Epithelial cell of esophagus (primary cell): ENCODE data around the gene ELK3.

Source experiments
- DNase-seq: peaks from one replicate; pipeline ENCODE4 v3.0.0; 2010; ENCODE audit warnings: low read depth
- H3K4me3 ChIP-seq: 2 replicates; pipeline ENCODE4 v1.5.1; 2011; ENCODE audit warnings: mild to moderate bottlenecking, low read length, control low read depth
- TF ChIP-seq, protein P1 (sequence below): IDR thresholded peaks from 2 replicates; pipeline ENCODE4 v1.5.1; 2011; ENCODE audit warnings: low read depth, mild to moderate bottlenecking, low read length, control low read depth, inconsistent platforms; ENCODE audit not compliant: insufficient read depth; ENCODE audit errors: missing control alignments

Gene ELK3

GRCh38 chr12:96219700-96220206 lies 25.6 kb downstream of the ELK3 start:
- TF ChIP-seq, protein P1, sequence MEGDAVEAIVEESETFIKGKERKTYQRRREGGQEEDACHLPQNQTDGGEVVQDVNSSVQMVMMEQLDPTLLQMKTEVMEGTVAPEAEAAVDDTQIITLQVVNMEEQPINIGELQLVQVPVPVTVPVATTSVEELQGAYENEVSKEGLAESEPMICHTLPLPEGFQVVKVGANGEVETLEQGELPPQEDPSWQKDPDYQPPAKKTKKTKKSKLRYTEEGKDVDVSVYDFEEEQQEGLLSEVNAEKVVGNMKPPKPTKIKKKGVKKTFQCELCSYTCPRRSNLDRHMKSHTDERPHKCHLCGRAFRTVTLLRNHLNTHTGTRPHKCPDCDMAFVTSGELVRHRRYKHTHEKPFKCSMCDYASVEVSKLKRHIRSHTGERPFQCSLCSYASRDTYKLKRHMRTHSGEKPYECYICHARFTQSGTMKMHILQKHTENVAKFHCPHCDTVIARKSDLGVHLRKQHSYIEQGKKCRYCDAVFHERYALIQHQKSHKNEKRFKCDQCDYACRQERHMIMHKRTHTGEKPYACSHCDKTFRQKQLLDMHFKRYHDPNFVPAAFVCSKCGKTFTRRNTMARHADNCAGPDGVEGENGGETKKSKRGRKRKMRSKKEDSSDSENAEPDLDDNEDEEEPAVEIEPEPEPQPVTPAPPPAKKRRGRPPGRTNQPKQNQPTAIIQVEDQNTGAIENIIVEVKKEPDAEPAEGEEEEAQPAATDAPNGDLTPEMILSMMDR = no peak
- H3K4me3 ChIP-seq = peak overlapping the region; percentile 47
- peak; percentile 100 for DNase-seq

DNA sequence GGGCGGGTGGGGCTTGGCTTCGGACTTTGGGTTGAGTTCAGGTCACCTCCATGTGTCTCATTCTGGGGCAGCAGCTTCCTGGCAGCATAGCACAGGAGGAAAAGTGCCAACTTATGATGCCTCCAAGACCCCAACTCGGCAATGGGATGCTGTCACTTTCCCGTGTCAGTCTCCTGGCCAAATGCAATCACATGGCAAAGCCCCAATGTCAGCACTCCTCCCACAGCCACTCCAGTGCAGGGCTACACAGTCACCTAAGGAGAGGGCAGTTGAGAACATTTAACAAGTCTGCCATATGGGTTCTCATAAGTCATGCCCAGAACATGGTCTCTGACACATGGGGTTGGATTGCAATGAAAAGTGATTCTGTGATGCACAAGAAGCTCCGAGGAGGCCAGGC lies 26.7 kb downstream of the ELK3 start:
- peak; percentile 85 for DNase-seq
- TF ChIP-seq, protein P1 = no peak
- H3K4me3 ChIP-seq = no peak overlapping the region

DNA sequence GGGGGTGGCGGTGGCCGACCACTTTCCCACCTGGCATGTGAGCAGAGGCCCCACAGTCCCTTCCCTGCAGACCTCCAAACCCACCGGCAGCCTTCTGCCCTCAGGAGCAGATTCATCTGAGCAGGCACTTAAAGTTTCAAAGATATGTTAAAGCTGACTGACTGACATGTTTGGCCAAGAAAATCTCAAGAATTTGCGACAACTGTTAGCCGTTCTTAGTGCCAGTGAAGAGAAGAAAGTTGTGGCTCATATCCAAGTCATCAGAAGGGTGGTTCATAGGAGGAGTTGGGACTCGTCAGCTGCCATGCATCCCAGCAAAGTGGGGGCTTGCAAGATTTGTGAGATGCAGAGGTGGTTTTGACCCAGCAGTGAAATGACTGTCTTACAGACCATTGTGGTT lies 27.2 kb downstream of the ELK3 start:
- peak; percentile 59 for DNase-seq
- TF ChIP-seq, protein P1 = no peak
- no peak overlapping the region for H3K4me3 ChIP-seq

DNA sequence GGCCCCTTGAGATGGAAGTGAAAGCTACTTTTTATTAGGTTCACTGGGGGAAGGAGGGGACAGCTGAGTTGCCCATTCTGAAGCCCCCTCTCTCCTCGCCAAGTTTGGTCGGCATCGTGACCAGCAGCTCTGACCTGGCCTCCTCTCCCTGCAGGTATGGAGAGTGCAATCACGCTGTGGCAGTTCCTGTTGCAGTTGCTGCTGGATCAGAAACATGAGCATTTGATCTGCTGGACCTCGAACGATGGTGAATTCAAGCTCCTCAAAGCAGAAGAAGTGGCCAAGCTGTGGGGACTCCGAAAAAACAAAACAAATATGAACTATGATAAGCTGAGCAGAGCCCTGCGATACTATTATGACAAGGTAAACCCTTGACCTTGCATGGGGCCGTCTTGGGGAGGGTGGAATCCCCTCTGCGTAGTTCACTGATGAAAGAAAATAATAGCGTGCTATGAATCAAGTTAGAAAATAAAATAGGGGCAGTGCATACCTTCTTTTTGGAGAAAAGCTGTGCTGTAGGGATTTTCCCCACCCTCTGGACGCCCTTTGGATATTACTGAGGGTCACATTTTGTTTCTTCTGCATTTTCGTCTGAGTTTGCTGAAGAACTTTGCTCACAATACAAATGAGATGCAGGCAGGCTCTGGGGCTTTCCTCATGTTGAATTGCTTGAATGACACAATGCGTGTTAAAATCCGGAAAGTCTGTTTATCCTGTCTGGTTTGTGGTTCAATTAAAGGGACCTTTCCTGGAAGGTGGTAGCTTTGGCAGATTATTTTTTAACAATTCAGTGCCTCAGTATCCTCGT lies 29.4 kb downstream of the ELK3 start:
- no peak overlapping the region for H3K4me3 ChIP-seq
- no peak for DNase-seq
- TF ChIP-seq, protein P1 = no peak

- no peak overlapping the region for H3K4me3 ChIP-seq
- DNase-seq = no peak
- TF ChIP-seq, protein P1 = no peak
Measured at GRCh38 chr12:96224219-96224615, 30.0 kb downstream of the ELK3 start.

DNA sequence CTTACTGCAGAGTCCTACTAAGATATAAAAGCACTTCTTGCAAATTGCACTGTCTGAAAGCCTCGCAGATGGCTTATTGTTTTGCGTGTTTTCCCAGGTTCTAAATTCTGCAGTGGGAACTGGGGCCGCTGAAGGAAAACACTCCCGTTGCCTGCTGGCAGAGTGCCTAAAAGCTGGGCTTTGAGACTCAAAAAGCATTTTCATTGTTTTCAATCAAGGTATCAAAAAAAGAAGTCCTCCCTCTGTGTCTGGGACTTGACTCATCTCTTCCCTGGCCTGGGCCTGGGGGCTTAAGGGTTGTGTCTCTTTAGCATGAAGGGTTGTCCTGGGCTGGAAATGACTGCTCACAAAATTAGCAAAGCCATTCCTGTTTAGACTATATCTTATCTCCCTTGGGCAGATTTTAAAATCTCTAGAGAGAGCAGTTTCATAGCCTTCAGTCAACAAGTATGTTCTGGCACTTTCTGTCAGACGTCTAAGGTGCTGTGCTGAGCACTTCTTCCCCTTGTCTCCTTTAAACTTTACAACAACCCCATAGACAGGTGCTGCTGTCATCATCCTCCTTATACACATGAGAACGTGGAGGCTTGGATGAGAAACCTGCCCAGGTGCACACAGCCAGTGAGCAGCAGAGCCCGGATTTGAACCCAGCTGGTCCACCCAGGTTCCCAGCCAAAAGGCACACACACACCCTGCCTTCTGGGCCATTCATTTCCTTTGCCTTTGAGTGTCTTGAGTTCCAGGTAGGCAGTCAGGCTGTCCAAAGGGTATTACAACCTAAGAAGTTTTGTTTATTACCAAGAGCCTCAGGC lies 31.1 kb downstream of the ELK3 start:
- TF ChIP-seq, protein P1 = no peak
- no peak overlapping the region for H3K4me3 ChIP-seq
- no peak for DNase-seq
